ENCODE data around the gene DNTT.

DNA sequence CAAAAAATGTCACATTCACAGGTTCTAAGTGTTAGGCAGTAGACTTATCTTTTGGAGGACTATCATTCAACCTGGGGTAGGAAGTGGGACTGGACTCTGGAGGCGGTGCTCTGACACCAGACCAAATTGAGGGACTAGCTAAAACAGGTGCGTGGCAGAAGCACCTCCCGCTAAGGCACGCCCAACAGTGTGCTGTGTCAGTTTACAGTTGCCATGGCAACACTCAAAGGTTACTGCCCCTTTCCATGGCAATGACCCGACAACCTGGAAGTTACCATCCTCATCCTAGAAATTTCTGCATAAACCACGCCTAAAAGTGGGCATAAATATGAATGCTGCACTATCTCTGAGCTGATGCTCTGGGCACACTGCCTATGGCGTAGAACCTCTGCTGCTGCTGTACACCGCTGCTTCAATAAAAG, 18.9 kb upstream of the DNTT start:
- no peak for TF ChIP-seq CTCF (conservative IDR thresholded peaks at IDR 0.05; ENCODE audit: low read depth in 2 of 2)
- no peak for TF ChIP-seq EZH2phosphoT487 (IDR thresholded peaks at IDR 0.05; ENCODE audit: unreplicated experiment)
- no peak for TF ChIP-seq POLR2AphosphoS5 (IDR thresholded peaks at IDR 0.05; ENCODE audit: low read depth)
- no peak for TF ChIP-seq EZH2 (IDR thresholded peaks at IDR 0.05; ENCODE audit: low read depth, unreplicated experiment)
- TF ChIP-seq NANOG (IDR thresholded peaks at IDR 0.05; ENCODE audit: borderline replicate concordance): no peak
- no peak for TF ChIP-seq CREB1 (CRISPR knock-in tag; IDR thresholded peaks at IDR 0.05; ENCODE audit: low read depth)
- TF ChIP-seq JUNB (IDR thresholded peaks at IDR 0.05; ENCODE audit: unreplicated experiment): no peak
- no peak for TF ChIP-seq ZNF114 (CRISPR knock-in tag; IDR thresholded peaks at IDR 0.05)
- TF ChIP-seq, protein P1, sequence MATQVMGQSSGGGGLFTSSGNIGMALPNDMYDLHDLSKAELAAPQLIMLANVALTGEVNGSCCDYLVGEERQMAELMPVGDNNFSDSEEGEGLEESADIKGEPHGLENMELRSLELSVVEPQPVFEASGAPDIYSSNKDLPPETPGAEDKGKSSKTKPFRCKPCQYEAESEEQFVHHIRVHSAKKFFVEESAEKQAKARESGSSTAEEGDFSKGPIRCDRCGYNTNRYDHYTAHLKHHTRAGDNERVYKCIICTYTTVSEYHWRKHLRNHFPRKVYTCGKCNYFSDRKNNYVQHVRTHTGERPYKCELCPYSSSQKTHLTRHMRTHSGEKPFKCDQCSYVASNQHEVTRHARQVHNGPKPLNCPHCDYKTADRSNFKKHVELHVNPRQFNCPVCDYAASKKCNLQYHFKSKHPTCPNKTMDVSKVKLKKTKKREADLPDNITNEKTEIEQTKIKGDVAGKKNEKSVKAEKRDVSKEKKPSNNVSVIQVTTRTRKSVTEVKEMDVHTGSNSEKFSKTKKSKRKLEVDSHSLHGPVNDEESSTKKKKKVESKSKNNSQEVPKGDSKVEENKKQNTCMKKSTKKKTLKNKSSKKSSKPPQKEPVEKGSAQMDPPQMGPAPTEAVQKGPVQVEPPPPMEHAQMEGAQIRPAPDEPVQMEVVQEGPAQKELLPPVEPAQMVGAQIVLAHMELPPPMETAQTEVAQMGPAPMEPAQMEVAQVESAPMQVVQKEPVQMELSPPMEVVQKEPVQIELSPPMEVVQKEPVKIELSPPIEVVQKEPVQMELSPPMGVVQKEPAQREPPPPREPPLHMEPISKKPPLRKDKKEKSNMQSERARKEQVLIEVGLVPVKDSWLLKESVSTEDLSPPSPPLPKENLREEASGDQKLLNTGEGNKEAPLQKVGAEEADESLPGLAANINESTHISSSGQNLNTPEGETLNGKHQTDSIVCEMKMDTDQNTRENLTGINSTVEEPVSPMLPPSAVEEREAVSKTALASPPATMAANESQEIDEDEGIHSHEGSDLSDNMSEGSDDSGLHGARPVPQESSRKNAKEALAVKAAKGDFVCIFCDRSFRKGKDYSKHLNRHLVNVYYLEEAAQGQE (IDR thresholded peaks at IDR 0.05; ENCODE audit: unreplicated experiment): no peak
- TF ChIP-seq ETS1 (IDR thresholded peaks at IDR 0.05): no peak

All from GM23338 (cell line).